GM21576 (cell line): Measurements from ENCODE around the gene CREB3L2.
"Not testable (repeated sequence)": the region's sequence is repeated elsewhere in the genome, so short reads cannot be mapped to it uniquely, and the experiment has no call there.

ENCODE experiments used
- ATAC-seq: cut with Tn5 transposase; IDR thresholded peaks from one replicate; pipeline ENCODE4 v1.9.1; 2021; ENCODE audit warnings: mild to moderate bottlenecking, moderate library complexity; ENCODE audit not compliant: unreplicated experiment

Gene CREB3L2

DNA sequence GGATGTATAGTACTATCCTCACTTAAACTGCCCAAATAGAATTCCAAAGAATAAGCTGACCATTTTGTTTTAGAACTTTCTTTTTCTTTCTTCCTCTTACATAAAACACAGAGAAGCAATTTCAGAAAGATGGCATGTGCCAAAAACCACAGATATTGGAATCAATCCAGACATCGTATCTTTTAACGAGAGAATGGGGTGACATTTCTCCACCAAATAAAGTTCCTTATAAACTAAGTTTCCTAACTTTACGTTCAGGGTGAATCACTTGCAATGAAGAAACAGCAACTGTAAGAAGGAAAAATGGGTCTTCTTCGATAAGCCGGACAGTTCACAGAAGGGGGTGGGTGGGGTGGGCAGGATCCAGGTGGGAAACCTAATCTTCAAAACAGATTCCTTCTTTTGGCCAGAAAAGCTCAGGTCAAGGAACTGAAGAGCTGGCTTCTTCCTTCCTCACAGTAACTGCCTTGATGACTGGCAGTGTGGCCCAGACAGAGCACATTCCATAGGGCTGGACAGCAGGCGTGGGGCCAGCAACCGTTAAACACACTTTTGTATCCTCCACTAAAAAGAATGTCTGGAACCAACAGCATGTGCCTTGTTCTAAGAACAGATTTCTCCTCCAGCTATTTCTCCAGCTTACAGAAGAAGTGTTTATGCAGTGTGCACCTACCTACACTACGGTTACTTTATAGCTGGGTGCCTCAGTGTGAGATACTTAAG is 31.5 kb downstream of the CREB3L2 start:
- ATAC-seq = no peak

DNA sequence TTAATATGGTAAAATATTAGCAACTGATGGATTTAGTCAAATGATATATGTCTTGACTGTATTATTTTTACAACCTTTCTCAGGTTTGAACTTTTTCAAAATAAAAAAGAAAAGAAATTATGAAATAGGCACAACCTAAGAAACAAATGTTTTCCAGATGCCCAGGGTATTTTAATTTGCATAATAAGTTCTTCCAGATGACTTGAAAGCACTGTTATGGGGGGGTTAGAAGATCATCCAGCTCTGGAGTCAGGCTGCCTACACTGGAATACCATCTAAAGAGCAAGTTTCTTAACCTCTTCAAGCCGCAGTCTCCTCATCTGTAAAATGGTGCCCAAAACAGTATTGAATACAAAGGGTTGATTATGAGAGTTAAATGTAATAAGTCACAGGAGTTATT is 32.1 kb downstream of the CREB3L2 start:
- no peak for ATAC-seq

DNA sequence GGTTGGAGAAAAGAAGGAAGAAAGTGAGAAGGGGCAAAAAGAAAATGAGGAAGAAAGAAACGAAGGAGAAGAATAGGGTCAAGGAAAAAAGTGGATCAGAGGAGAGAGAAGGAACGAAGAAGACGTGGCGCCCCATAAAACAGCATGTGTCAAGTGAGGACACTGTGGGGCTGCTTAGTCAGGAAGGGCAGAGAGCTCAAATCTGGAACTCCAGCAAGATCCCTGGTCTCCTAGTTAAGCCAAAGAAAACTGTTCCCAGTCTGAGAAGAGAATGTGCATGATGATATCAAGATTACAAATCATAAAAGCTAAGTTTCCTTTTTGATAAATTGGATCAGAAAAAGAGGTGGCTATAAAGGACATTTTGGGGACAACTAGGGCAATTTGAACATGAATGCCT is 33.0 kb downstream of the CREB3L2 start:
- ATAC-seq = no peak

DNA sequence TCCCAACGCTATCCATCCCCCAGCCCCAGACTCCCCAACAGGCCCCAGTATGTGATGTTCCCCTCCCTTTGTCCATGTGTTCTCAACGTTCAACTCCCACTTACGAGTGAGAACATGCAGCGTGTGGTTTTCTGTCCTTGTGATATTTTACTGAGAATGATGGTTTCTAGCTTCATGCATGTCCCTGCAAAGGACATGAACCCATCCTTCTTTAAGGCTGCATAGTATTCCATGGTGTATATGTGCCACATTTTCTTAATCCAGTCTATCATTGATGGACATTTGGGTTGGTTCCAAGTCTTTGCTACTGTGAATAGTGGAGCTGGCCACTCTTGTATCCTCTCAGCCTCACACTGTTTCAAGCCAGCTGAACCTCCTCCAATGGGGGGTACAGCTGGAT is 33.5 kb downstream of the CREB3L2 start:
- not testable (repeated sequence) for ATAC-seq

DNA sequence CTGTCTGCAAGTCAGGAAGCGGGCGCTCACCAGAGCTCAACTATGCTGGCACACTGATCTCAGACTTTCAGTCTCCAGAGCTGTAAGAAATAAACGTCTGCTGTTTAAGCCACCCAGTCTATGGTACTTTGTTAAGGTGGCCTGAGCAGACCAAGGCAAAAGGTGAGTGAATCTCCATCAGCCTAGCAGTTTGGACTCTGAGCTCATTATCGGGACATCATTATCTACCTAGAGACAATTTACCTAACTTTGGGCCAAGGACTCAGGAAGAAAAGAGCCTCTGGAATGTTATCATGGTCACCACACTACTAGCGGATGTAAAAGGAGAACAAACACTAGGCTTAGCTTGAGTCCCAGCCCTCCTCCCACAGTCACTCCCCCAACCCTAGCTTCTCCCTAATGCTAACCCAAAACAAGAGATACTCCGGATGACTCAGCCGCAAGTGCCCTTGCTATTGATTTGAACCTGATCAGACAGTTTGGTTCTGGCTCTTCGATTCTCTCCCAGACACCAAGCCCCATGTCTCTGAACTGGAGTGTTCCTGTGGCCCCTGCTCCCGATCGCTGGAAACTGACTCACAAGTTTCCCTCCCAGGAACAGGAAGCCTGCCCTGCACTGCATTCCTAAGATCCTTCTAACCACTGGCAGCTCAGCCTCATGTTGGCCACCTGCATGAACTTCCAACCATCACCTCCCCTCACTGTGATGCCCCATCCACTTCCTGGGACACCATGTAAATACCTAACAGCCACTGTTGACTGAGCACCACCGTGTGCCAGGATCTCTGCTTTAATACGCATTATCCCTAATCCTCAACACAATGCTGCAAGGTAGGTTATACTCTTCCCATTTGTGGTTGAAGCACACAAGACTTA is 34.5 kb downstream of the CREB3L2 start:
- ATAC-seq = no peak

DNA sequence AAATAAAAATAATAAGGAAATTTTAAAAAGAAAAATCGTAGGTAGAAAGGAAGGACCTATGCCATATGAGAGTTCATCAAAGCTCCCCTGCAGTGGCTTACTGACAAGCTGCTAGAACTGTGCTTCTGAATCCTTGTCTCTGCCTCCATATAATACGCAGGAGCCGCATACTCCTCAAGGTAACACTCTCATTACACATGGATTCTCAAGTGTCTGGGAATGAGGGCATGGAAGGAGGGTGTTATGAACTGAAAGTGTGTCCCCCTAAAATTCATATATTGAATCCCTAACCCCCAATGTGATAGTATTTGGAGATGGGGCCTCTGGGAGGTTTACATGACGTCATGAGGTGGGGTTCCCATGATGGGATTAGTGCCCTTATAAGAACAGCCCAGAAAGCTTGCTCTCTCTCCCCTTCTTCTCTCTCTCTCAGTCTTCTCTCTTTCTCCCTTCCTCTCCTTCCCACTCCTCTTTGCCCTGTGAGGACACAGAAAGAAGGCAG is 35.2 kb downstream of the CREB3L2 start:
- no peak for ATAC-seq

DNA sequence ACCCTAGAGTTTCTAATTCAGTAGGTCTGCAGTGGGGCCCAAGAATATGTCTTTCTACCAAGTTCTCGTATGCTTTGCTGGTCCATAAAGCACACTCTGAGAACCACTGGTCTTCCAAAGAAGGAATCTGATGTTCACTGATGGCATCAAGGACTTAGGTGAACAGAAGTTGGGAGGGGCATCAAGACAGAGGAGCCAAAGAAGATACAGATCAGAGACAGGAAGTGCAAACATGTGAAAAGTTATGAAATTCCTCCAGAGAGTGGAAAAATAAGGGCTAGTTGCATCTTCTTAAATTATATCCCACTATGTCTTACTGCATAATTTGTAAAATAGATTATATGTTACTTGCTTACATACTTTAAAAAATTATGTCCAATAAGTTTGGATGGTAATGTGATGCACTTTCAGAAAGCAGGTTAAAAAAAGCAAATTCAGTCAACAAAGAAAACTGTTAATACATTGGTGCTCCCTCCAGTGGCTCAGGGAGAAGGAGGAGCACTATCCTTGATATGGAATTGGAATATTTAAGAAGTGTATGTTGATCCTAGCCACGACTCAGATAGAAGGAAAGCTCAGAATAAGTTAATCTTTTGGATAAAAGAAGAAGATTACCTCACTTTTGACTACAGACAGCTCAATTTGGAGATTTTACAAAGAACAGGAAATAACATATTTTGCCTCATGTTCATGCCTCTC is 35.8 kb downstream of the CREB3L2 start:
- ATAC-seq = no peak

DNA sequence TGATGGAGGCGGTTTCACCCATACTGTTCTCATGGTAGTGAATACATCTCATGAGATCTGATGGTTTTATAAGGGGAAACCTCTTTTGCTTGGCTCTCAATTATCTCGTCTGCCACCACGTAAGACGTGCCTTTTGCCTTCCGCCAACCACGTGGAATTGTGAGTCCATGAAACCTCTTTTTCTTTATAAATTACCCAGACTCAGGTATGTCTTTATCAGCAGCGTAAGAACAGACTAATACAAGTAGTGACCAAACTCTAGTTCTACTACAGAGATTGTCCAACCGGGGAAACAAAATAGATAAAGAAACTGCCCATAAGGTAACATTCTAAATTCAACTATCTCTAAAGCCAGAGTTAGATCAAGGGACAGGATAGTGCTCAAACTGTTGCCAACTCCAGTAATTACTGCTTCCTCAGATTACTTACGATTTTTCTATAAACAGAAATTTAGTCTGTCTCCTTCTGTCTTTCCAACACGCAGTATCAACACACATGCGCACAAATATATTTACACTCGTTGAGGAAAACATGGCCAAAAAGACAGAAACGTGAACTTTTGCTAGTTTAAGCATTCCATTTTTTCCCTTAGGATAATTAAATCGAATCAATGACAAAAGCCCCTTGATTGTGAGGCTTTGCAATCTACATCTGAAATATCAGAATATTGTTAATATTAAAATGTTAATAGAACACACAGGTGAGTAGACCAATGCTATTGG is 36.9 kb downstream of the CREB3L2 start:
- ATAC-seq = no peak

DNA sequence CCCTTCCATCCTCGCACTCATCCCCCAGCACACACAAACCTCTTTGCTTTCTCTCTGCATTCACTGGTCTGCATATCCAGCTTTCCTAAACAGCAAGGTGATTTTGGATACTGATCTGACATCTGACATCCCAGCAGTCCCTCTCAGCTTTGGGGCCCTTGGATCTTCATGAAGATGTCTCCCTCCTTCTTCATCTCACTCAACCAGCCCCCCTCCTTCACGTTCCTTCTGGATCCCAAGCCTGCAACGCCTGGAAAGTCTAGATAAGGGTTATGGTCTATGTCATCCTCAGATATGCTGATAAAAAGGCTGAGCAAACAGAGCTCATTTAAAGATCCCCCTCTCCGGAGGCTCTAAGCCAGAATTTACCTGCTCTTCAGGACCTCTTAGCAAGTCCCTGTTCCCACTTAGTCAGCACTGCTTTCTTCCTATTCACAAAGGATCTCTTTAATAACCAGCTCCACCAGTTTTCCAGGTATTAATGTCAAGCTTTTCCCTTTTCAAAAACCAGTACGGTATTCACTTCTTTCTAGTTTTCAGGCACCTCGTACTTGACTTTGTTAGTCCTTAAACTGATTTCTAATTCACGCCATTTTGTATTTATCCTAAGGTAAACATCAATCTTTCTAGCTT is 38.9 kb downstream of the CREB3L2 start:
- no peak for ATAC-seq

DNA sequence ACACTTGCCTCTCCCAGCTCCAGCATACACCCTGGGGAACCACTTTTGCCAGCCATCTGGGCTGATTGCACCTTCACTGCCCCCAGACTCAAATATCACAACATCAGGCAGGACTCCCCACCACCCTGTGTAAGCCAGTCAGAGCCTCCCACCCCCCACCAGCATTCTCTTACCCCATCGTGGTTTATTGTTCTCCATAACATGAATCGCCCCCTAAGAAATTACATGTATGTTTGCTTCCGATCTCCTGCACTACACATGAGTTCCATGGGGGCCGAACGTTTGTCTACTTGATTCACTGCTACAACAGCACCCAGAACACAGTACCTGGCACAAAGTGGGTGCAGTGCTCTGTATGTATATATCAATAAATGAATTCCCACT is 39.4 kb downstream of the CREB3L2 start:
- no peak for ATAC-seq

DNA sequence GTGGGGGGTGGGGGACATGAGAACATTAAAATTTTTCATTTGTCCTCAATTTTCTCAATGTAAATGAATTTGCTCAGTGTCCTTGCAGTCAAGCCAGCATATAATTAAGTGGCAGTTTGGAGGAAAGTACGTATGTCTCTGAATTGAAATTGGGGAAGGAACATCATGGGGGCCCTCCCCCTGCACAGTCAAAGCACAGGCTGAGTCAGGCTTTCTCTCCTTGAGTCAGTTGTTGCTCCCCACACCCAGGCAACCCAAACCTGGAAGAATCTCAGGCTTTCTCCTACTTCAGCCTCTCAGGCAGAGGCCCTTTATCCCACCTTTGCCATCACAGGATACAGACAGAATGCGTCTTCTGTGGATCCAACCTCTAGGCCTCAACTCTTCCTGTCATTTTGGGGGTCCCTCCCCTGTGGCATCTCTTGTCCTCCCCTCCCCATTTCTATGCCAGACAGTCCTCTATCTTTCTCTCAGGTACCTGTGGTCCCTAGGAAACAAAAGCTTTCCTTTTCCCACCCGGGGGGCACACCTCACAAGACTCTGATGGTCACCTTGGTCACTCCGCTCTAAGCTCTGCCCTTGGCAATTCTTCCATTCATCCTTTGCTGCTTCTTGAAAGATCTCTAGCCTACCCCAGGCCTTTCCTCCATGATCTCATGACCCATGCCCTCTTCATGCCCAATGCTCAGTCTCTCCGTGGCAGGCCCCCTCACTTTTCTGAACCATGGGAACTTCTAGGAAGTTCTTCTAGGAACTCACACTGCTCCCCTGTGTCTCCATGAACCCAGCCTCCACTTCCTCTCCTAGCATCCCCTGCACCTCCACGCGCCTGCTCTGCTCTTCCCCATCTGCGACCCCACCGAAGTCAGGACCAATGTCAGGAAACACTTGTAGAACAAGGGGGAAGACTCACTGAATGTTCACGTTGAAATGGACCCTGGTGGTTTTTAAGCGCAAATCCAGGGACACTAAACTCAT is 40.4 kb downstream of the CREB3L2 start:
- ATAC-seq = no peak

DNA sequence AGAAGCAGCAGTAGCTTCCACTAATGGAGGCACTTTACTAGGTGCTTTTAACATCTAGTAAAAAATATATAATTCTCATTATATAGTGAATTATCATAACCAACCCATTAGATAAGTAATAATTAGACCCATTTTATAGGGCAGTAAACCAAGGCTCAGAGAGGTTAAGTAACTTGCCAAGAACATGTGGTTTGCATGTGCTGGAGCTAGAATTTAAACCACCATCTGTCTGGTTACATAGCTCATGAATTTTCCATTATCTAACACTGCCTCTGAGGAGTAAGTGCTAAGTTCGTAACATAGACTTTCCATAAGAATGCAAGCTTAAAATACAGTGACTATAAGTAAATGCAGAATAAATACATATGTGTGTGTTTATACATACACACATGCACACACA is 41.9 kb downstream of the CREB3L2 start:
- no peak for ATAC-seq

DNA sequence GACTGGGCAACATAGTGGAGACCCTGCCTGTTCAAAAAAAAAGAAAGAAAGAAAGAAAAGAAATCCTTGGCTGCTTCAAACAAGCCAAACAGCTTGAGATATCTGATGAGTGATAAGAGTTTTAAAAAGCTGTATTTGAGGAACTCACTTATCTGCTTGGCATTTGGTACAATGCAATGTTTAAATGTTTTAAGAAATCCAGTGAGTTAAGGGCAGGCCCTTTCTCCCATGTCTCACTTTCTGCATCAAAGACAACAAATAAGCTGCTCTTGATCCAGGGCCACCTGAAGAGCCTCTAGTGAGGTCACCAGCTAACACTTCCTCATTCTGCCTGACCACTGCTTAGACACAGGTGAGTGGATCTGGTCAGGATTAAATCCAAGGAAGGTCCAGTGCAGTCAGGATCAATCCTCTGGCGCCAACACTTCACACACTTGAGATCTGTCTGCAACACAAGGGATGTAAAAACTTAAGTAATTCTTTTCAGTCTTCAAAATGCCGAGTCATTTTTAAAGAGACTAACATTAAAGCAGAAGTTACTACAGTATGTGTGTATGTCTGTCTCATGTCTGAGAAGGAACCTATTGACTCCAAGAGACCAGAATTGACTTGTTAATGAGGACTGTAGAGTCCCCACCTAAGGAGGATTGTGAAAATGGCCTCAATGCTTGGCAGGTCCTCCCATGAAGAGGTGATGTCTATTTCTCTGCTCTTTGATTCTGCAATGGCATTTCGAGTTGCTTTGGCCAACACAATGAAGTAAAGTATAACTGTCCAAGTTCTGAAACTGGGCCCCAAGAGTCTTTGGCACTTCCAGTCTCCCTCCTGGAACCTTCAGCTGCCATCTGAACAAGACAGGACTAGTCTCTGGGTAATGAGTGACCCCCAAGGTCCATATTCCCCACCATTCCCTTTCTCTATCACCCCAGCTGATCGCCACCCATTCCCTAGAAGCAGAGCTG is 43.1 kb downstream of the CREB3L2 start:
- no peak for ATAC-seq

DNA sequence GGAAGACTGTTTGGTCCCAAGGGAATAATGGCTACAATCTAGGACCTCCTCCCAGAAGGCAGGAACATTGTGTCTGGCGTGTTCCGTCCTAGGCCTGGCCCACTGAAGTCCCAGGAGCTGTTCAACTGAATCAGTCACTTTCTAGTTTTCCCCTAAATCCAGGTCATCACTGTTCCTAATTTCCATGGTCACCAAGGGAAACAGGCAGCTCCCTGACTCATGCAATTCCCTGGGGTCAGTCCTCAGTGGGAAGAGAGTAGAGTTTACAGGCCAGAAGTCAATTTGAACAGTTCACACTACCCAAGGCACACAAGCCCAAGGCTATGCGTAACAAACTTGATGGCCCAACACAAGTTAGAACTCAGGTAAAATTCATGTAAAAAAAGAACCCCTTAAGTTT is 44.0 kb downstream of the CREB3L2 start:
- no peak for ATAC-seq

DNA sequence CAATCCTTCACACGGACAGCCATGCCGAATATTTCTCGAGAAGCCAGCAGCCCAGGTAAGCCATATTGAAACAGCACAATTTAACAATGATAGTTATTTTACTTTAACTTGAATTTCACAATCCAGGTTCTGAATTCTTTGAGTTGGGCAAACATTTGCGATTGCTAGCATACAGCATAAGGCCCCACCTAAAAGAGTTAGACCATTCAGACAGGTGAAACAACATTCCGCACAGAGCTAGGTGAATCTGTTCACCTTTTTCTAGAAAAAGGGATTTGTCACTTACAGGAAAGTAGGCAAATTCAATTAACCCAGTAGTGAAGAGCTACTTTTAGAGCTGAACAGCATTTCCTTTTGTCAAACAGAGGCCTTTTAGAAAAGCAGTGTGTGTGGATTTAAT is 45.3 kb downstream of the CREB3L2 start:
- ATAC-seq = no peak

DNA sequence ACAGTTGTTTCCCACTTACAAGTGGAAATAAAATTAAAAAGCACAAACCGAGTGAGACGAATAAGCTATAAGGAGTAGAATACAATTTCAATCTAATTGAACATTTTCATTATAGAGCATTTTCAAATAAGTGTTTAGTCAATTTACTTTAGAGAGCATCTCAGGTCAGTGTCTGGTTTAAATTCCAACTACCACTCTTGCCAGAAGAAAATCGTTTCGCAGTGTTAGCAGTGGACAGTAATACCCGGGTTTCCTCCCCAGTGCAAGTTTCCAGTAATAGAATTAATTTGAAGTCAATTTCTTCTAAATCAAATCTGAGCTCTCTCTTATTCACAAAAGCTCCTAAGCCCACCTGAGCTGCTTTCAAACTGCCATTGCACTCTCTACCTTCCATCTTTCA is 45.7 kb downstream of the CREB3L2 start:
- no peak for ATAC-seq

DNA sequence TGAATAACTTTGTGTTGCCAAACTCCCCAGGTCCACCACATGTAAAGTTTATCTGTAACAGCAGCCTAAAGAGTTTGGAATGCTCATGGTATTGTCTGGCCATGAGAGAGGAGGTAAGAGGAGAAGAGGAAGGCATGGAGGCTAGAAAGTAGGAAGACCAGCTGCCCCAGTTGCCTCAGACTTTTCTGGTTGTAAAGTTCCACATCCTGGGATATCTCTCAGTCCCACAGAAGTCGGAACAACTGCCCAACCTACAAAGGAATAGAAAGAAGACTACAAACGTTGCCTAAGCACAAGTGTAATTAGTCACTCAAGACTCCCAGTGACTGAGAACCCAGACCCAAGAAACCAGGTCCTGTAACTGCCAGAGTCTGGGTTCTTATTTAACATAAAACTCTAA is 47.3 kb downstream of the CREB3L2 start:
- no peak for ATAC-seq
